Stimulated activated CD8-positive, alpha-beta memory T cell treated with anti-CD3 and anti-CD28 coated beads, Interleukin-2, amount 100 ng/mL, for 48 hours (primary cell): ENCODE data around the gene CDRT4.
"Not testable (repeated sequence)": the region's sequence is repeated elsewhere in the genome, so short reads cannot be mapped to it uniquely, and the experiment has no call there.

Source experiments
- DNase-seq, 2 donors: peaks; one replicate each; pipeline ENCODE4 v3.0.0-alpha.2; 2020; ENCODE audit warnings: low read depth in 2 of 2

Gene CDRT4

DNA sequence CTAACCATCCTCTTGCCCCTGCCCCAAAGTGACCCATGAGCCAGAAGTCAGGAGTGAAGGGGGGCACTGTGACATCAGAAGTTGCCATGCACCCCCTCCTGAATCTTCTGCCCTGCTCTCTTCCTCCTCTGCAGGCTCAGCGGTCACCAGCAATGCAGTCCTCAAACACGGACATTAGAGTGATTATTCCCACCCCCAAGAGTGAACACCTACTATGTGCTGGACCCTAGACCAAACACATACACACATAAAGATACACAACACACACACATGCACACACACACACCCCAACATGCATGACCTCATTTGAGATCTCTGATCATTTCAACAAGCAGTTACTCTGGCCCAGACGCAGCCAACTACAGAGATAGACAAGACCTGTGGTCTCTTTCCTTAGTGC lies at the start of gene CDRT4:
Gene CDRT4 (minus strand): TSS at position 30 of the 400 bp plus-strand sequence. CDS start 27,383 bp downstream, outside the sequence.
- no peak for DNase-seq

GRCh38 chr17:15516150-15516549 lies 48.7 kb upstream of the CDRT4 start:
- DNase-seq = no peak

DNA sequence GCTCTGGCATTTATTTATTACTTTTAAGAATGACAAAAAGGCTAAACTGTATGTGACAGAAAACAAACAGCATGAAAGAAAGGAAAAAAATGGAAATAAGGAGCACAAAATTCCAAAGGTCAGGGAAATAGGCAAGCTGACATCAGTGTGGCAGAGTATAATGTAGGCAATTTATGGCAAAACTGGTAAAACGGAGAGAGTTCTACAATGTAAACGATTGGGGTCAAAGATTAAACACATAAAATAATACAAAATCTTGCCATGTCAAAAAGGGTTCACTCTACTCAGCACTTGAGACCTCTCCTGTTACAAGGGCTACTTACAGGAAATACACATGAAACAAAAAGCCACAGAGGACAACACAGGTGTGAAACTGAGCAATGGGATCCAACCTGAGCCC lies 47.0 kb upstream of the CDRT4 start:
- no peak for DNase-seq

GRCh38 chr17:15513856-15514459 lies 46.5 kb upstream of the CDRT4 start:
- DNase-seq = no peak

- DNase-seq = no peak
Measured at GRCh38 chr17:15513058-15513791, 45.8 kb upstream of the CDRT4 start.

GRCh38 chr17:15512071-15512709 lies 44.8 kb upstream of the CDRT4 start:
- DNase-seq = no peak

DNA sequence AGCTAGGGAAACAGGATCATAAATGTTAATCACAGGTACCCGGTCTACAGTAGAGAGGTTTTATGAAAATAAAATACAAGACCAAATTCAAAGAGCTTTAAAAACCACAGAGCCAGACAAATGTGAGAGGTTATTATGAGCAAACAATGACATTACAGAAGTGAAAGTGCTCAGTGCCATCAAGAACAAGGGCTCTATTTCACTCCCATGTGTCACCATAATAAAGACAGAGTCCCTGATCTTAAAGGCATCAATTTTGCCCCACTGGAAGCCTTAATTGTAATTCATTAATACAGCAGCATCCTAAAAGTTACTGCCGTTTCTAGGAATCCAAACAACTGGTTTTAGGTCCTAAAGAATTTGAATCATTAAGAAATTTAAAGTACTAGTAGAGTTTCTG lies 43.7 kb upstream of the CDRT4 start:
- no peak for DNase-seq

DNA sequence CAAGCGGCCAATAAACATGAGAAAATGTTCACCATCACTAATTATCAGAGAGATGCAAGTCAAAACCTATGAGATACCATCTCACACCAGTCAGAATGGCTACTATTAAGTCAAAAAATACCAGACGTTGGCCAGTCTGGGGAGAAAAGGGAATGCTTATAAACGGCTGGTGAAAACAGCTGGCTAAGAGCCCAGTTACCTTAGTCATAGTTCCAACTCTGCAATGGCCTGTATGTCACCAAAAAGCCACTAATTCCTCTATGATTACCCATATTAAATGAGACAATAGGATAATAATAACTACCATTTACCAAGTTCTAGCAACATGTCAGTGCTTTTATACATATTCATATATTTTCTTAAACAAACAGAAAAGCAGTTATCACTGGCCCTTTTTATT lies 42.9 kb upstream of the CDRT4 start:
- DNase-seq = no peak

DNA sequence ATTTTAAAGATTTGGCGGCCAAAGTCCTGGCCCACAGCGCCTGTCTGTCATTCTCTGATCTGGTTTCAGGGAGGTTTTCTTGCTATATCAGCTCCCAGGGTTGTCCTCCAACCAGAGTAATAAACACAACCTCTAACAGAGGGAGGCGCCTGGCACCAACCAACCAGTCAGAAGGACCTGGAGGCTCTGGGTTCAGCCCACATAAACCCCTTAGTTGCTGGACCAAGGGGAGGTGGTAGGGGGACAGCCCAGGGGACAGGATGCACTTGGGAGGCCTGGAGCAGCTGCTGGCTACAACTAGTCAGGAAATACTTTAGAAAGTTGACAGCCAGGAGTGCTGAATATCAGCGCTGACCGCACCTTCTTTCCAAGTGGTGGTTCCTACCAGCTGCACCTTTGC lies 41.7 kb upstream of the CDRT4 start:
- DNase-seq = no peak

DNA sequence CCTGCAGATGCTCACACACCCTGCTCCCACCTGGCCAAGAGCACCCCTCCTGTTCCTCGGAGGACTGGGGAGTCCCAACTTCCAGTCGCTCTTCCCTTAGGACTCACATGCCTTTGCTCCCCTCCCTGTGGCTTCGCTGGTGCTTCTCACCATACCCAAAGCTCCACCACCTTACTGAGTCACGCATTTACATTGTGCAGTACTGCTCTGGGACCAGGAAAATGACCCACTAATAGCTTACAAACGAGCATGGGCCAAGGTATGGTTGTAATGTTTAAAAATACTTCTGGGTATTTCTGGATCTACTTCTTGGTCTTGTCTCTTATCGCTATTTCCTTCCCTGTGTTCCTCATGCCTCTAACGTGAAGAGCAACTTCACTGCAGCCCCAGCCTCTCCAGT lies 41.0 kb upstream of the CDRT4 start:
- no peak for DNase-seq

GRCh38 chr17:15507896-15508295 lies 40.5 kb upstream of the CDRT4 start:
- no peak for DNase-seq

DNA sequence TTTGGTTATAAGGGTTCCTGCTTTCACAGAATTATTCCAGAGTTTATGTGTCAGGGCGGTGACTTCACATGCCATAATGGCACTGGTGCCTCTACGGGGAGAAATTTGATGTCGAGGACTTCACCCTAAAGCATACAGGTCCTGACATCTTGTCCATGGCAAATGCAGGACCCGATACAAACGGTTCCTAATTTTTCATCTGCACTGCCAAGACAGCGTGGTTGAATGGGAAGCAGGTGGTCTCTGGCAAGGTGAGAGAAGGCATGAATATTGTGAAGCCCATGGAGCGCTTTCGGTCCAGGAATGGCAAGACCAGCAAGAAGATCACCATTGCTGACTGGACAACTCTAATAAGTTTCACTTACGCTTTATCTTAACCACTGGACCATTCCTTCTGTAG lies 39.6 kb upstream of the CDRT4 start:
- DNase-seq = no peak

DNA sequence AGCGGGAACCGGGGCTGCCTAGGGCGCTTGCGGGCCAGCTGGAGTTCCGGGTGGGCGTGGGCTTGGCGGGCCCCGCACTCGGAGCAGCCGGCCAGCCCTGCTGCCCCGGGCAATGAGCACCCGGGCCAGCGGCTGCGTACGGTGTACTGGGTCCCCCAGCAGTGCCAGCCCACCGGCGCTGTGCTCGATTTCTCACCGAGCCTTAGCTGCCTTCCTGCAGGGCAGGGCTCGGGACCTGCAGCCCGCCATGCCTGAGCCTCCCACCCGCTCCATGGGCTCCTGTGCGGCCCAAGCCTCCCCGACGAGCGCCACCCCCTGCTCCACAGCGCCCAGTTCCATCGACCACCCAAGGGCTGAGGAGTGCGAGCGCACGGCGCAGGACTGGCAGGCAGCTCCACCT lies 38.3 kb upstream of the CDRT4 start:
- not testable (repeated sequence) for DNase-seq

GRCh38 chr17:15503731-15504130 lies 36.3 kb upstream of the CDRT4 start:
- DNase-seq = no peak

DNA sequence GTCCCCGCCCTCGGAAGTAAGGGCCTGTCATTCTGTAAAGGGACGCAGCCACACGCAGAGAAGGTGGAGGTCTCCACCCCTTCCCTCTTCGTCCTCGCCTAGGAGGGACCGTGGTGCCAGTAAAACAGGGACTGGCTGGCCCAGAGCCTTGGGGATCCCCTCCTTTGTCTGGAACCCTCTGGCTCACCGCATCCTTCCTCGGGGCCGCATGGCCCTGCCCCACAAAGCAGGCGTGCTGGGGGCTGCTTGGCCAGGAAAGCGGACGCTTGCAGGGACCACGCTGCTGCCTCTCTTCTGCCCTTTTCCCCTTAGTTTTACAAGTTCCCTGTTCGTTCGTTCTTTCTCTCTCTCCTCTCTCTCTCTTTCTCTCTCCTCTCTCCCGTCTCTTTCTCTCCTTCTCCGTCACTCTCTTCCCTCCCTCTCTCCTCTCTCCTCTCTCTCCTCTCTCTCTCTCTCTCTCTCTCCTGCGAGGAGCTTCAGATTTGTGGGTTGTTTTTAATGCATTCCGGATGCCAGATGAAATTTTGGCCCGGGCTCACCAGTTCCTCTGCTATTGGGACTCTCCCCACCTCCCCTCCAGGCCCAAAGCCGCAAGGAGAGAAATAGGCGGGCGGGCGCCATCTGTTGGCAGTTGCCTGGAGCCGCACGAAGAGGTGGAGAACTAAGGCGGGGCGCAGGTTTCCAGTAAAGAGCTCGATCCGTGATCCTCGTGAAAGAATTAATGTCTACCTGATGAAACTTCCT lies 35.1 kb upstream of the CDRT4 start:
- DNase-seq = peak; percentile 62 to 67

DNA sequence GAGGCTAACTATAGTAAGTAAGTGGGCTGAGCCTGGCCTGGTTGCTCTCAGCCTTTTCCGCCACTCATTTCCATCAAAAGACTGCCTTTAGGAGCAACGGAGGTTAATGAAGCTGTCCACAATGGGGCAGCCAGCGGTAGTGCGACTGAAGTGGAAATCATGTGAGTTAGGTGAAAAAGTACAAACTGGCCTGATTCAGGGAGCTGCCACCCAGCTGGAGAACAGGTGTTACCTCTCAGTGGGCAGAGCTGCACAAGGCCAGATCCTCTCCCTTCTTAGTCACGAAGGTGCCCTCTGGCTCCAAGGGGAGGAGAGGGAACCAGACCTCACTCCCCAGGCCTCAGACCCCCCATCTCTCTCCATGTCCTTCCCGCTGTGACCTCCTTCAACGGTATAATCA lies 34.4 kb upstream of the CDRT4 start:
- DNase-seq = no peak

GRCh38 chr17:15501282-15501681 lies 33.9 kb upstream of the CDRT4 start:
- DNase-seq = no peak

DNA sequence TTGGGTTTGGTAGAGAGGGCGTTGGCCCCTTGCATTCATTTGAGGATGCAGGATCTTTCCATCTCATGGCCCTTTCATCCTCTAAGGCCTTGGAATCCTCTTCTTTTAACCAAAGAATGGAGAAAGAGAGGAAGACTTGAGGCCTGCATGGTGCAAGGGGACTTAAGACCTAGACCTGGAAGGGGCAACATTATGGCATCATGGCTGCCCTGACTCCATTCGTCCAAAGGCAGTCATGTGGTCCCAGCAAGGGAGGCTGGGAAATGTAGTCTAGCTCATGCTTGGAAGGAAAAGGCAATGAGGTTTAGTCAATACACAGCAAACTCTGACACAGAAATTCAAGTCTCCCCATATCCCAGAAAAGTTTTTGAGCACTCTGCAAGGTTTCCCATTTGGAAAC lies 30.7 kb upstream of the CDRT4 start:
- DNase-seq = no peak

GRCh38 chr17:15496735-15497670 lies 29.6 kb upstream of the CDRT4 start:
- DNase-seq = no peak

DNA sequence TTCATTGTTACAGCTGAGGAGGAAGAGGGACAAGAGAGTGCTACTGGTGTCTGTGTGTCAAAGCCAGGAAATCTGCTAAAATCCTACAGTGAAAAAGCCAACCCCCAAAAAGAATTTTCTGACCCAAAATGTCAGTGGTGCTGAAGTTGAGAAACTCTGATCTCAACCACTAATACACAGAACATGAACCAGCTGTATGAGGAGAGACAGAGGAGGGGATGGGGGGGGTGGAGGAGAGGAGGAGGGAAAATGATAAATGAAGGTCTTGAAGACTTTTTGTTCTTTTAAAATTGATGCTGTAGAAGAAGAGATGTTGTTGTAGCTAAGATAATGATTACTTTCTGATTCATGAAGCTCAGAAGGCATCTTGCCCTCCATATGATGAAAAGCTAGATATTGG lies 27.4 kb upstream of the CDRT4 start:
- no peak for DNase-seq

GRCh38 chr17:15493693-15494035 lies 26.2 kb upstream of the CDRT4 start:
- no peak for DNase-seq
